BE2C (cell line): ENCODE results near the gene HPSE2.

Experiments used
- DNase-seq: peaks from one replicate; pipeline ENCODE4 v3.0.0-alpha.2; 2020
- H3K27me3 ChIP-seq: fragments of 250-450 bp; sonication (Bioruptor Pico); 2 replicates; pipeline ENCODE4 v1.5.1; 2020; ENCODE audit warnings: mild to moderate bottlenecking
- H3K36me3 ChIP-seq: fragments of 250-450 bp; sonication (Bioruptor Pico); 2 replicates; pipeline ENCODE4 v1.5.1; 2020; ENCODE audit warnings: mild to moderate bottlenecking
- H3K4me1 ChIP-seq: fragments of 250-450 bp; sonication (Bioruptor Pico); 2 replicates; pipeline ENCODE4 v1.5.1; 2020
- H3K4me3 ChIP-seq: 2 replicates; pipeline ENCODE4 v1.5.1; 2011; ENCODE audit warnings: low read depth, low read length
- H3K9me3 ChIP-seq: fragments of 250-450 bp; sonication (Bioruptor Pico); 2 replicates; pipeline ENCODE4 v1.5.1; 2020
- CTCF ChIP-seq: IDR thresholded peaks from 2 replicates; pipeline ENCODE4 v1.5.1; 2012; ENCODE audit warnings: mild to moderate bottlenecking, low read depth, low read length

The HPSE2 gene

GRCh38 chr10:99233000-99233688, 2.5 kb downstream of the HPSE2 start:
- Histone ChIP-seq H3K4me3 (no peak overlapping the region), H3K27me3 (peaks cover 59% of the 10 kb centered on the region), H3K9me3 (no peaks in the 10 kb centered on the region), H3K36me3 (no peaks in the 10 kb centered on the region), H3K4me1 (no peaks in the 10 kb centered on the region)
- no peak for TF ChIP-seq CTCF
- no peak for DNase-seq

GRCh38 chr10:99232360-99232999, 3.2 kb downstream of the HPSE2 start:
- peaks cover 59% of the 10 kb centered on the region for H3K27me3 ChIP-seq
- H3K4me1 ChIP-seq: no peaks in the 10 kb centered on the region
- TF ChIP-seq CTCF: no peak
- DNase-seq: no peak
- H3K9me3 ChIP-seq: no peaks in the 10 kb centered on the region
- H3K4me3 ChIP-seq: no peak overlapping the region
- no peaks in the 10 kb centered on the region for H3K36me3 ChIP-seq

- Histone ChIP-seq H3K4me1 (no peaks in the 10 kb centered on the region), H3K27me3 (no peaks in the 10 kb centered on the region), H3K36me3 (no peaks in the 10 kb centered on the region), H3K9me3 (no peaks in the 10 kb centered on the region), H3K4me3 (no peak overlapping the region)
- no peak for DNase-seq
- no peak for TF ChIP-seq CTCF
Measured at GRCh38 chr10:99224766-99225165, 10.9 kb downstream of the HPSE2 start.

GRCh38 chr10:99207340-99207739, 28.3 kb downstream of the HPSE2 start:
- H3K27me3 ChIP-seq: no peaks in the 10 kb centered on the region
- DNase-seq: no peak
- H3K4me3 ChIP-seq: no peak overlapping the region
- TF ChIP-seq CTCF: no peak
- no peaks in the 10 kb centered on the region for H3K4me1 ChIP-seq
- H3K9me3 ChIP-seq: no peaks in the 10 kb centered on the region
- no peaks in the 10 kb centered on the region for H3K36me3 ChIP-seq

GRCh38 chr10:99203310-99203709, 32.3 kb downstream of the HPSE2 start:
- no peak for DNase-seq
- no peak for TF ChIP-seq CTCF
- no peaks in the 10 kb centered on the region for H3K4me1 ChIP-seq
- no peaks in the 10 kb centered on the region for H3K9me3 ChIP-seq
- no peaks in the 10 kb centered on the region for H3K27me3 ChIP-seq
- H3K36me3 ChIP-seq: no peaks in the 10 kb centered on the region
- H3K4me3 ChIP-seq: no peak overlapping the region

GRCh38 chr10:99172950-99173349, 62.7 kb downstream of the HPSE2 start:
- DNase-seq: no peak
- no peak overlapping the region for H3K4me3 ChIP-seq
- no peaks in the 10 kb centered on the region for H3K27me3 ChIP-seq

More at GRCh38 chr10:99172950-99173349, 62.7 kb downstream of the HPSE2 start:
- Histone ChIP-seq H3K36me3 (no peaks in the 10 kb centered on the region), H3K9me3 (no peaks in the 10 kb centered on the region), H3K4me1 (no peaks in the 10 kb centered on the region)
- TF ChIP-seq CTCF: no peak
